ENCODE results near the gene RPS29.

GRCh38 chr14:49569281-49569680, 16.9 kb downstream of the RPS29 start:
- TF ChIP-seq CTCF (IDR thresholded peaks at IDR 0.05) (no peak), POLR2A (IDR thresholded peaks at IDR 0.05) (no peak)

All from stomach (tissue), 4 donors.